Prostate gland (tissue), 2 donors: ENCODE results near the gene ACE. TPM values are rescaled to one million over a fixed set of nuclear protein-coding genes. Genes with fewer than 3 reads are reported as not detected.
A peak's percentile ranks its signal among the peaks of the same experiment; 100 is the strongest.

Experiments used
- DNase-seq: peaks from one replicate; pipeline ENCODE4 v3.0.0-alpha.2; 2019; ENCODE audit warnings: low spot score
- H3K27ac ChIP-seq, 2 donors: fragments of 200-600 bp; sonication (generic); 2 replicates each; pipeline ENCODE4 v1.5.1; 2017 to 2019
- H3K27me3 ChIP-seq: fragments of 200-600 bp; sonication (generic); replicated peaks from 2 replicates; pipeline ENCODE4 v1.5.1; 2019; ENCODE audit not compliant: insufficient read depth
- H3K36me3 ChIP-seq, 2 donors: fragments of 200-600 bp; sonication (generic); 1 replicate in 1 of 2; 2 replicates in 1 of 2; pipeline versions ENCODE4 v1.5.1 to v1.8.1; 2017 to 2019
- H3K4me1 ChIP-seq: fragments of 200-600 bp; sonication (generic); replicated peaks from 2 replicates; pipeline ENCODE4 v1.5.1; 2019
- H3K4me3 ChIP-seq, 2 donors: fragments of 200-600 bp; sonication (generic); 2 replicates each; pipeline ENCODE4 v1.5.1; 2017 to 2019
- H3K9me3 ChIP-seq: fragments of 200-600 bp; sonication (generic); 2 replicates; pipeline ENCODE4 v1.5.1; 2017
- CTCF ChIP-seq, 4 experiments: fragments of 200-600 bp in 2 of 4; fragments of 450-650 bp in 2 of 4; sonication (generic) in 2 of 4; IDR thresholded peaks; 1 replicate in 3 of 4; 2 replicates in 1 of 4; pipeline ENCODE4 v1.5.1; 2016 to 2019; ENCODE audit warnings: antibody characterized with exemption in 4 of 4, mild to moderate bottlenecking in 2 of 4, moderate library complexity in 2 of 4
- POLR2A ChIP-seq: fragments of 450-650 bp; IDR thresholded peaks from one replicate; pipeline ENCODE4 v1.6.1; 2016; ENCODE audit warnings: antibody characterized with exemption, mild to moderate bottlenecking
- POLR2AphosphoS5 ChIP-seq: sonication (generic); formaldehyde crosslinking; IDR thresholded peaks from one replicate; pipeline ENCODE4 v1.6.1; 2017; ENCODE audit warnings: antibody characterized with exemption
- WGBS: methylation state at CpG from one replicate; pipeline ENCODE4 v1.1.5; 2018; 5-methylcytosine and 5-hydroxymethylcytosine counted together
- intact Hi-C: fragments of 100-400 bp; cut with DNase I; formaldehyde crosslinking; loops from one replicate; pipeline ENCODE4 v1.14.2; 2022
- total RNA-seq, 2 donors: library from RNA; depleted of rRNA; stranded (reverse); fragments of >200 nt; gene quantifications; one replicate each; pipeline ENCODE4 v1.1.0, GENCODE V29; 2016

ACE gene
- total RNA-seq, 2 donors from 2014 or later, result 42.8 to 54.6 TPM

- Histone ChIP-seq H3K4me3 (no peak overlapping the region), H3K9me3 (no peaks in the 10 kb centered on the region), H3K27me3 (no peaks in the 10 kb centered on the region), H3K4me1 (peaks cover 14% of the 10 kb centered on the region), H3K36me3 (no peaks in the 10 kb centered on the region), H3K27ac (no peak overlapping the region)
- no peak for TF ChIP-seq POLR2AphosphoS5
- no peak for TF ChIP-seq POLR2A
- no peak for TF ChIP-seq CTCF (IDR thresholded peaks at IDR 0.05)
- WGBS, result 92% methylated on average over 6 of the region's 6 CpGs
- no peak for DNase-seq
- intact Hi-C loops, result no loop called here
These were observed 33.8 kb upstream of the ACE start for GRCh38 chr17:63443053-63443452.

DNA sequence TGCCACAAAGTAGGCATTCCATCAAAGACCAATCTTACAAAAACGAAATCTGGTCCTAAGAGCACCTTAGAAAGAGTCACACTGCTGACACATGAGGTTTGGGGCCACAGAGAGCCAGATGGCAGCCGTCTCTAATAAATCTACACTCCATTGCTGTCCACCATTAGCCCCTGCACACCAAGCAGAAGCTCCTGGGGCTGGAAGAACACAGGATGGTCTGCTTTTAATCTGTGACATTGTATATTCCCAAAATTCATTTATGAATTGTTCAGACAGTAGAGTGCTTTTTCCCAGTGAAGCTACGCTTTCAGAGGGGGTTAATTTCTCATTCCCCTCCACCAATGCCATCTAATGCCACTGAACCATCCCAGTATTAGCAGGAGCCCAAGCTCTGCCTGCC, 32.4 kb upstream of the ACE start:
- intact Hi-C loops, result no loop called here
- Histone ChIP-seq H3K9me3 (no peaks in the 10 kb centered on the region), H3K36me3 (no peaks in the 10 kb centered on the region), H3K27me3 (no peaks in the 10 kb centered on the region), H3K4me3 (peak overlapping the region in 1 of 2 donors; percentile 83), H3K27ac (peak overlapping the region in 1 of 2 donors; percentile 95), H3K4me1 (peaks cover 16% of the 10 kb centered on the region)
- TF ChIP-seq POLR2AphosphoS5, result no peak
- no peak for TF ChIP-seq POLR2A
- no peak for TF ChIP-seq CTCF (IDR thresholded peaks at IDR 0.05)
- no peak for DNase-seq
- 82% methylated on average over 3 of the region's 3 CpGs for WGBS

DNA sequence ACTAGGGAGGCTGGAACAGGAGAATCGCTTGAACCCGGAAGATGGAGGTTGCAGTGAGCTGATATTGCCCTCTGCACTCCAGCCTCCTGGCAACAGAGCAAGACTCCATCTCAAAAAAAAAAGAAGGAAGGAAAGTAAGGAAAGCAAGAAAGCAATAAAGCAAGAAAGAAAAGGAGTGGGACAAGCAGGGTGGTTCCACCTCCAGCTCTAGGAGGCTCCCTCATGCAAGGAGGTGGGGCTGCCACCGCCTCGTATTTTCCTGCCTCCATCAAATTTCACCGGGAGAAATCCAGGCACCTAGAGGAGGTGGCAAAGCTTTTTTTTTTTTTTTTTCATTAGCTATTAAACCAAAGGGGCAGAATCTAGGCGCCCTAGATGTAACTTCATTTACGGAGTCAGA, 31.8 kb upstream of the ACE start:
- DNase-seq, result no peak
- intact Hi-C loops, result loop anchor here (5.0 kb wide), 1 partner anchor 107 kb away; the partner anchor contains the start of gene DCAF7
- no peaks in the 10 kb centered on the region for H3K27me3 ChIP-seq
- no peaks in the 10 kb centered on the region for H3K9me3 ChIP-seq
- peaks cover 16% of the 10 kb centered on the region for H3K4me1 ChIP-seq
- 48% methylated on average over 7 of the region's 7 CpGs for WGBS
- H3K36me3 ChIP-seq, result no peaks in the 10 kb centered on the region
- no peak for TF ChIP-seq POLR2AphosphoS5
- peak overlapping the region; percentile 95 to 97 for H3K27ac ChIP-seq
- H3K4me3 ChIP-seq, result peak overlapping the region; percentile 78 to 83

- intact Hi-C loops, result loop anchor here (5.0 kb wide), 1 partner anchor 107 kb away; the partner anchor contains the start of gene DCAF7
- H3K9me3 ChIP-seq, result no peaks in the 10 kb centered on the region
- 1% methylated on average over 21 of the region's 24 CpGs for WGBS
- DNase-seq, result peak; percentile 46
- TF ChIP-seq CTCF (IDR thresholded peaks at IDR 0.05) (no peak), POLR2AphosphoS5 (no peak), POLR2A (no peak)
- H3K4me3 ChIP-seq, result peak overlapping the region; percentile 78 to 83
- H3K27ac ChIP-seq, result peak overlapping the region; percentile 95 to 97
- peaks cover 16% of the 10 kb centered on the region for H3K4me1 ChIP-seq
- H3K27me3 ChIP-seq, result no peaks in the 10 kb centered on the region
- no peaks in the 10 kb centered on the region for H3K36me3 ChIP-seq
These were observed 31.3 kb upstream of the ACE start for GRCh38 chr17:63445571-63445953.

DNA sequence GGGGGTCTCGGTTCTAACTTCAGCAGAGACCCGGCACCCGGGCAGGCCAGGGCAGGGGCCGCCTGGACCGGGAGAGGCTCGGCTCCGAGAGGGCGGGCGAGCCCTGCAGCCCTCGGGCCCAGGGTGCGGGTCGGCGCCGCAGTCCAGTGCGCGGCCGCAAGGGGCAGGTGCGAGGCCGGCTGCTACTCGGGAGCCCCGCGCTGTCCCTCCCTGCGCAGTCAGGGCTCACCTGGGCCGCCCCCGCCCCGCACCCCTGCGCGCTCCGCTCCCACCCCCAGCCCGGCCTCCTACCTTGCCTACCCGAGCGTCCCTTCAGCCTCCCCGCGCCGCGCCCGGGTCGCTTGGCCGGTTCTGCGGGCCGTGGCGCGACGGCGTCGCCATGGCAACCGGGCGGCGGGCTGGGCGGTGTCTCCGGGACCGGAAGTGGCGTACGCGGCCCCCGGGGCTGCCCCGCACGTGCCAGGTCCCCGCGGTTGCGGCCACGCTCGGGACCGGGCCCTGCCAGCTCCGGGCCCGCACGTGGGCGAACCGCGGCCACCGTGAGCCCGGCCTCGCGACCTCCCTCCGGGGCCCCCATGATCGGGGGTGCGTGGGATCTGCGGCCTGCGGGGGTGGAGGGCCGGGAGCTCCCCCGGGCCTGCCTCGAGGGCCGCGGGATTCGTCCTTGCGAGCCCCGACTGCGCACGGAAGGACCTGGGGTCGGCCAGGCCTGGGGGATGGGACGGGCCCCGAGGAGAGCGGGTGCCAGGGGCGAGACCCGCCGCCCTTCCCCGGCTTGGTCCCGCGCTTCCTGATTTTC, 30.7 kb upstream of the ACE start, which contains the start of gene CYB561:
Gene CYB561 (minus strand): TSS at position 353 of the 799 bp plus-strand sequence. CDS start 8,759 bp downstream, outside the sequence.
- no peaks in the 10 kb centered on the region for H3K27me3 ChIP-seq
- H3K27ac ChIP-seq, result peak within 1 kb of the TSS; percentile 95 to 97
- H3K36me3 ChIP-seq, result no peaks in the 10 kb centered on the region
- H3K9me3 ChIP-seq, result no peaks in the 10 kb centered on the region
- DNase-seq, result peak; percentile 87
- TF ChIP-seq POLR2AphosphoS5 (no peak), CTCF (IDR thresholded peaks at IDR 0.05) (peak in 3 of 4 experiments; percentile 28 to 56 (median 53)), POLR2A (peak; percentile 55)
- intact Hi-C loops, result loop anchor here (5.0 kb wide), 1 partner anchor 106 kb away; the partner anchor contains the start of gene DCAF7
- H3K4me3 ChIP-seq, result peak within 1 kb of the TSS; percentile 78 to 83
- WGBS, result under 1% methylated on average over 70 of the region's 99 CpGs
- peaks cover 14% of the 10 kb centered on the region for H3K4me1 ChIP-seq
